SH-SY5Y (cell line): ENCODE results near the gene PRDM2.

Experiments
- GATA2 ChIP-seq: IDR thresholded peaks from 2 replicates; pipeline ENCODE4 v1.6.1; 2011; ENCODE audit warnings: mild to moderate bottlenecking, low read depth, low read length
- GATA3 ChIP-seq: IDR thresholded peaks from 2 replicates; pipeline ENCODE4 v1.6.1; 2011; ENCODE audit warnings: low read depth, mild to moderate bottlenecking, low read length, moderate library complexity

The PRDM2 gene

GRCh38 chr1:13830616-13831280 lies 130.8 kb downstream of the PRDM2 start:
- no peak for TF ChIP-seq GATA3
- TF ChIP-seq GATA2: no peak

- TF ChIP-seq GATA3 (no peak), GATA2 (no peak)
Observed at GRCh38 chr1:13832100-13832499, 132.1 kb downstream of the PRDM2 start.

- TF ChIP-seq GATA2 (no peak), GATA3 (no peak)
Observed at GRCh38 chr1:13832536-13832935, 132.5 kb downstream of the PRDM2 start.

- TF ChIP-seq GATA2: no peak
- no peak for TF ChIP-seq GATA3
Observed at GRCh38 chr1:13836136-13836535, 136.1 kb downstream of the PRDM2 start.

GRCh38 chr1:13836631-13837030 lies 136.6 kb downstream of the PRDM2 start:
- TF ChIP-seq GATA2 (no peak), GATA3 (no peak)

- no peak for TF ChIP-seq GATA2
- TF ChIP-seq GATA3: no peak
Observed at GRCh38 chr1:13838236-13838635, 138.2 kb downstream of the PRDM2 start.

GRCh38 chr1:13842497-13842896 lies 142.5 kb downstream of the PRDM2 start:
- TF ChIP-seq GATA3 (no peak), GATA2 (no peak)

- no peak for TF ChIP-seq GATA3
- no peak for TF ChIP-seq GATA2
Observed at GRCh38 chr1:13851726-13852125, 151.7 kb downstream of the PRDM2 start.

GRCh38 chr1:13855554-13855953 lies 155.6 kb downstream of the PRDM2 start:
- TF ChIP-seq GATA3 (no peak), GATA2 (no peak)

GRCh38 chr1:13860031-13860430 lies 160.0 kb downstream of the PRDM2 start:
- TF ChIP-seq GATA2: no peak
- no peak for TF ChIP-seq GATA3

- no peak for TF ChIP-seq GATA2
- no peak for TF ChIP-seq GATA3
Observed at GRCh38 chr1:13864760-13865159, 164.8 kb downstream of the PRDM2 start.

GRCh38 chr1:13865851-13866250 lies 165.9 kb downstream of the PRDM2 start:
- no peak for TF ChIP-seq GATA3
- TF ChIP-seq GATA2: no peak

GRCh38 chr1:13867603-13868002 lies 167.6 kb downstream of the PRDM2 start:
- TF ChIP-seq GATA3 (no peak), GATA2 (no peak)

- TF ChIP-seq GATA3 (no peak), GATA2 (no peak)
Observed at GRCh38 chr1:13869172-13869797, 169.3 kb downstream of the PRDM2 start.

GRCh38 chr1:13871413-13871812 lies 171.4 kb downstream of the PRDM2 start:
- no peak for TF ChIP-seq GATA3
- no peak for TF ChIP-seq GATA2

GRCh38 chr1:13871886-13872285 lies 171.9 kb downstream of the PRDM2 start:
- TF ChIP-seq GATA2 (no peak), GATA3 (no peak)

GRCh38 chr1:13873032-13873431 lies 173.0 kb downstream of the PRDM2 start:
- no peak for TF ChIP-seq GATA2
- TF ChIP-seq GATA3: no peak
